ENCODE data around the gene CD55.

The CD55 gene

DNA sequence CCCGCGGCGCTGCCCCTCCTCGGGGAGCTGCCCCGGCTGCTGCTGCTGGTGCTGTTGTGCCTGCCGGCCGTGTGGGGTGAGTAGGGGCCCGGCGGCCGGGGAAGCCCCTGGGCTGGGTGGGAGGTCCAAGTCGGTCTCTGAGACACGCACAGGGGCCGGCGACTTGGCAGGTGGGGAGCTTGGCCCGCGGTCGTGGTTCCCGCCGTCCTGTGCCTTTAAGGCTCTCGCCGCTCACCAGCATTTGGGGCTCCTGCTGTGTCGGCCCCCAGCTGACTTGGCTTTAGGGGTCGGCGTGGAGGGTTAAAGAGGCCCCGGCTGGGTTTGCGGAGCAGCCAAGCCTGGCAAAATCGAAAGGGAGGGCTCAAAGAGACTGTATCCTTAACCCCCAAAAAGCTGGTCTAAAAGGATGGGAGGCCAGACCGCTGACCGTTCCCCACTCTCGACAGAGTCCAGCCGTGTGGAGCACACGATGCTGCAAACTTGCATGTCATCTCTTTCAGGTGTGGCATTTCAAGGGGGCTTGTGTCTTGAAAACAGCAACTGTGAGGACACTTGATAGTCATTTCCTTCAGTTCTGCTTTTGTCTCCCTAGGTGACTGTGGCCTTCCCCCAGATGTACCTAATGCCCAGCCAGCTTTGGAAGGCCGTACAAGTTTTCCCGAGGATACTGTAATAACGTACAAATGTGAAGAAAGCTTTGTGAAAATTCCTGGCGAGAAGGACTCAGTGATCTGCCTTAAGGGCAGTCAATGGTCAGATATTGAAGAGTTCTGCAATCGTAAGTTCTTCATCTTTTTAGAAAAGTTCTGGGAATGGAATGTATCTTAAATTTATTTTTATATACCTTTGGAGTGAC is 540 bp downstream of the CD55 start:
- TF ChIP-seq, protein P1, sequence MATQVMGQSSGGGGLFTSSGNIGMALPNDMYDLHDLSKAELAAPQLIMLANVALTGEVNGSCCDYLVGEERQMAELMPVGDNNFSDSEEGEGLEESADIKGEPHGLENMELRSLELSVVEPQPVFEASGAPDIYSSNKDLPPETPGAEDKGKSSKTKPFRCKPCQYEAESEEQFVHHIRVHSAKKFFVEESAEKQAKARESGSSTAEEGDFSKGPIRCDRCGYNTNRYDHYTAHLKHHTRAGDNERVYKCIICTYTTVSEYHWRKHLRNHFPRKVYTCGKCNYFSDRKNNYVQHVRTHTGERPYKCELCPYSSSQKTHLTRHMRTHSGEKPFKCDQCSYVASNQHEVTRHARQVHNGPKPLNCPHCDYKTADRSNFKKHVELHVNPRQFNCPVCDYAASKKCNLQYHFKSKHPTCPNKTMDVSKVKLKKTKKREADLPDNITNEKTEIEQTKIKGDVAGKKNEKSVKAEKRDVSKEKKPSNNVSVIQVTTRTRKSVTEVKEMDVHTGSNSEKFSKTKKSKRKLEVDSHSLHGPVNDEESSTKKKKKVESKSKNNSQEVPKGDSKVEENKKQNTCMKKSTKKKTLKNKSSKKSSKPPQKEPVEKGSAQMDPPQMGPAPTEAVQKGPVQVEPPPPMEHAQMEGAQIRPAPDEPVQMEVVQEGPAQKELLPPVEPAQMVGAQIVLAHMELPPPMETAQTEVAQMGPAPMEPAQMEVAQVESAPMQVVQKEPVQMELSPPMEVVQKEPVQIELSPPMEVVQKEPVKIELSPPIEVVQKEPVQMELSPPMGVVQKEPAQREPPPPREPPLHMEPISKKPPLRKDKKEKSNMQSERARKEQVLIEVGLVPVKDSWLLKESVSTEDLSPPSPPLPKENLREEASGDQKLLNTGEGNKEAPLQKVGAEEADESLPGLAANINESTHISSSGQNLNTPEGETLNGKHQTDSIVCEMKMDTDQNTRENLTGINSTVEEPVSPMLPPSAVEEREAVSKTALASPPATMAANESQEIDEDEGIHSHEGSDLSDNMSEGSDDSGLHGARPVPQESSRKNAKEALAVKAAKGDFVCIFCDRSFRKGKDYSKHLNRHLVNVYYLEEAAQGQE (IDR thresholded peaks at IDR 0.05; ENCODE audit: insufficient replicate concordance, low read depth): no peak
- peak; percentile 76; the same call in 1 of the 2 replicates for TF ChIP-seq SPI1 (IDR thresholded peaks at IDR 0.05; ENCODE audit: borderline replicate concordance, low read depth)
- peak overlapping the region; percentile 92 for H3K27ac ChIP-seq (replicated peaks)

DNA sequence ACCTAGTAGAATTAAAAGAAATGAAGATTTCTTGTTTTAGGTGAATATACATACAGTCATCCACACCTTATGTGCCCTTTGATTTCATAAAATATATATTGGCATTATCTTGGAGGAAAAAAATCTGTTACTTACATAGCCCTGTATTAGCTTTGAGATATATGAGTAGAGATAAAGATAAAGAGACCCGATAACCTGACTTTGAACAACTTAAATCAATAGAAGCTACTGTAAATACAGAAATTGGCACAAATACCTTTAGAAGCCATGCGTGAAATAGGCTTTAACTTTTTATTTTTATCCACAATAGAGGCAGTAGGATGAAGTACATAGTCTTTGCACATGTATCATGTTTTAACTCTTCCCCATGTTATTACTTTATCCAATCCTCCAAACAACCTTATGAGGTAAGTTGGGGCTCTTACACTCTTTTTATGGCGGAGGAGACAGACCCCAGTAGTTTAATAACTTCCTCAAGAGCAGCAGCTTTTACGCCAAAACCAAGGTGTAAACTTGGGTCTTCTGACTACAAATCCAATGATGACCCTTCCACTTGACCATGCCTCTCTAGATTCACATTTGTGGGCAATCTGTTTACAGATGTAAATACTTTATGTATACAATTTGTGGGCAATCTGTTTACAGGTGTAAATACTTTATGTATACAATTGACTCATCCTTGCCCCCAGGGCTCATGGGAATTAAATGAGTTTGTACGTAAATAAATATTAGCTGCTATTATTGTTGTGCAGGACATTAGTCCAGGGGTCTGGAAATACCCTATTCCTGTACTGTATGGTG is 2.1 kb downstream of the CD55 start:
- Histone ChIP-seq H3K27me3 (ENCODE audit: insufficient read depth, poor library complexity, severe bottlenecking) (no peaks in the 10 kb centered on the region), H3K4me3 (replicated peaks; ENCODE audit: insufficient read depth, low read length) (no peak overlapping the region), H3K27ac (replicated peaks) (no peak overlapping the region)
- TF ChIP-seq POLR2AphosphoS5 (IDR thresholded peaks at IDR 0.05; ENCODE audit: low read depth) (no peak), SPI1 (IDR thresholded peaks at IDR 0.05; ENCODE audit: borderline replicate concordance, low read depth) (no peak), GABPA (IDR thresholded peaks at IDR 0.05; ENCODE audit: low read depth) (no peak)
- TF ChIP-seq, protein P1 (IDR thresholded peaks at IDR 0.05; ENCODE audit: insufficient replicate concordance, low read depth): no peak
- TF ChIP-seq, protein P2, sequence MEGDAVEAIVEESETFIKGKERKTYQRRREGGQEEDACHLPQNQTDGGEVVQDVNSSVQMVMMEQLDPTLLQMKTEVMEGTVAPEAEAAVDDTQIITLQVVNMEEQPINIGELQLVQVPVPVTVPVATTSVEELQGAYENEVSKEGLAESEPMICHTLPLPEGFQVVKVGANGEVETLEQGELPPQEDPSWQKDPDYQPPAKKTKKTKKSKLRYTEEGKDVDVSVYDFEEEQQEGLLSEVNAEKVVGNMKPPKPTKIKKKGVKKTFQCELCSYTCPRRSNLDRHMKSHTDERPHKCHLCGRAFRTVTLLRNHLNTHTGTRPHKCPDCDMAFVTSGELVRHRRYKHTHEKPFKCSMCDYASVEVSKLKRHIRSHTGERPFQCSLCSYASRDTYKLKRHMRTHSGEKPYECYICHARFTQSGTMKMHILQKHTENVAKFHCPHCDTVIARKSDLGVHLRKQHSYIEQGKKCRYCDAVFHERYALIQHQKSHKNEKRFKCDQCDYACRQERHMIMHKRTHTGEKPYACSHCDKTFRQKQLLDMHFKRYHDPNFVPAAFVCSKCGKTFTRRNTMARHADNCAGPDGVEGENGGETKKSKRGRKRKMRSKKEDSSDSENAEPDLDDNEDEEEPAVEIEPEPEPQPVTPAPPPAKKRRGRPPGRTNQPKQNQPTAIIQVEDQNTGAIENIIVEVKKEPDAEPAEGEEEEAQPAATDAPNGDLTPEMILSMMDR (IDR thresholded peaks at IDR 0.05; ENCODE audit: insufficient read depth, low read length): no peak
- no peak for DNase-seq (ENCODE audit: low read depth in 1 of 2, low spot score in 1 of 2)

More for the DNA sequence above, 540 bp downstream of the CD55 start:
- DNase-seq (ENCODE audit: low read depth in 1 of 2, low spot score in 1 of 2): peak in 1 of 2 experiments; percentile 28
- peak overlapping the region; percentile 62 for H3K4me3 ChIP-seq (replicated peaks; ENCODE audit: insufficient read depth, low read length)
- H3K27me3 ChIP-seq (ENCODE audit: insufficient read depth, poor library complexity, severe bottlenecking): no peaks in the 10 kb centered on the region

DNA sequence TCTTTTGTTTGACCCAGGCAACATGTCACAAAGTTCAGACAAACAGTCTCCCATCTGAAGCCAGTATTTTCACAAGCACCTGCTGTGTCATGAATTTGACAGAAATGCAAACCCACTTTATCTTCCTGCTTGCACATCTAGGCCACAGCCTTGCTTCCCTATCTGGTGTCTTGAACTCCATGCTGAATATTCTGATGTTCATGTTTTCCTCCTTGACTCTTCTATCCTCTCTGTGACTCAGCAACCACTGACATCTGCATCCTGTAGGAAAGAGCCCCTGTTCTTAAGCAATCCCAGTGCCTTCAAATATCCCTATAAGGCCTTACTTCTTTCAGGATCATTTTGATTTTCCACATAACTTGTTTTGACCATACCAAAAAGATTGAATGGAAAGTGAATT is 6.5 kb downstream of the CD55 start:
- no peak overlapping the region for H3K4me3 ChIP-seq (replicated peaks; ENCODE audit: insufficient read depth, low read length)
- DNase-seq (ENCODE audit: low read depth in 1 of 2, low spot score in 1 of 2): peak in 1 of 2 experiments; percentile 61
- no peaks in the 10 kb centered on the region for H3K27me3 ChIP-seq (ENCODE audit: insufficient read depth, poor library complexity, severe bottlenecking)
- TF ChIP-seq, protein P1 (IDR thresholded peaks at IDR 0.05; ENCODE audit: insufficient replicate concordance, low read depth): no peak
- TF ChIP-seq POLR2AphosphoS5 (IDR thresholded peaks at IDR 0.05; ENCODE audit: low read depth) (no peak), SPI1 (IDR thresholded peaks at IDR 0.05; ENCODE audit: borderline replicate concordance, low read depth) (no peak), GABPA (IDR thresholded peaks at IDR 0.05; ENCODE audit: low read depth) (no peak)
- TF ChIP-seq, protein P2 (IDR thresholded peaks at IDR 0.05; ENCODE audit: insufficient read depth, low read length): no peak
- H3K27ac ChIP-seq (replicated peaks): no peak overlapping the region
